ENCODE data around the gene PGK1. TPM values are rescaled to one million over a fixed set of nuclear protein-coding genes. Genes with fewer than 3 reads are reported as not detected.

Gene PGK1
- total RNA-seq: 125 TPM

DNA sequence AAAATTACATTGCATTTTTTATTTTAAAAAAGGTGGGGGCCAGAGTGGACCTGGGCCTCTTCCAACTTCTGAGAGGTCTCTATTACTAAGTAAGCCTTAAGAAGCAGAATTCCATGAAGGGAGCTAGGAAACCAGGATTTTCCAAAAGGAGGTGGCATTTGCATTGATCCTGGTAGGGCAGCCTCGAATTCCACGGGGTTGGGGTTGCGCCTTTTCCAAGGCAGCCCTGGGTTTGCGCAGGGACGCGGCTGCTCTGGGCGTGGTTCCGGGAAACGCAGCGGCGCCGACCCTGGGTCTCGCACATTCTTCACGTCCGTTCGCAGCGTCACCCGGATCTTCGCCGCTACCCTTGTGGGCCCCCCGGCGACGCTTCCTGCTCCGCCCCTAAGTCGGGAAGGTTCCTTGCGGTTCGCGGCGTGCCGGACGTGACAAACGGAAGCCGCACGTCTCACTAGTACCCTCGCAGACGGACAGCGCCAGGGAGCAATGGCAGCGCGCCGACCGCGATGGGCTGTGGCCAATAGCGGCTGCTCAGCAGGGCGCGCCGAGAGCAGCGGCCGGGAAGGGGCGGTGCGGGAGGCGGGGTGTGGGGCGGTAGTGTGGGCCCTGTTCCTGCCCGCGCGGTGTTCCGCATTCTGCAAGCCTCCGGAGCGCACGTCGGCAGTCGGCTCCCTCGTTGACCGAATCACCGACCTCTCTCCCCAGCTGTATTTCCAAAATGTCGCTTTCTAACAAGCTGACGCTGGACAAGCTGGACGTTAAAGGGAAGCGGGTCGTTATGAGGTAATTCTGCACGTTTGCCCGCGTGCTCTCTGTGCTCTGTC is at the start of gene PGK1:
Gene PGK1 (plus strand): TSS at position 626 of the 824 bp plus-strand sequence. CDS start 93 bp downstream, at position 719.

DNA sequence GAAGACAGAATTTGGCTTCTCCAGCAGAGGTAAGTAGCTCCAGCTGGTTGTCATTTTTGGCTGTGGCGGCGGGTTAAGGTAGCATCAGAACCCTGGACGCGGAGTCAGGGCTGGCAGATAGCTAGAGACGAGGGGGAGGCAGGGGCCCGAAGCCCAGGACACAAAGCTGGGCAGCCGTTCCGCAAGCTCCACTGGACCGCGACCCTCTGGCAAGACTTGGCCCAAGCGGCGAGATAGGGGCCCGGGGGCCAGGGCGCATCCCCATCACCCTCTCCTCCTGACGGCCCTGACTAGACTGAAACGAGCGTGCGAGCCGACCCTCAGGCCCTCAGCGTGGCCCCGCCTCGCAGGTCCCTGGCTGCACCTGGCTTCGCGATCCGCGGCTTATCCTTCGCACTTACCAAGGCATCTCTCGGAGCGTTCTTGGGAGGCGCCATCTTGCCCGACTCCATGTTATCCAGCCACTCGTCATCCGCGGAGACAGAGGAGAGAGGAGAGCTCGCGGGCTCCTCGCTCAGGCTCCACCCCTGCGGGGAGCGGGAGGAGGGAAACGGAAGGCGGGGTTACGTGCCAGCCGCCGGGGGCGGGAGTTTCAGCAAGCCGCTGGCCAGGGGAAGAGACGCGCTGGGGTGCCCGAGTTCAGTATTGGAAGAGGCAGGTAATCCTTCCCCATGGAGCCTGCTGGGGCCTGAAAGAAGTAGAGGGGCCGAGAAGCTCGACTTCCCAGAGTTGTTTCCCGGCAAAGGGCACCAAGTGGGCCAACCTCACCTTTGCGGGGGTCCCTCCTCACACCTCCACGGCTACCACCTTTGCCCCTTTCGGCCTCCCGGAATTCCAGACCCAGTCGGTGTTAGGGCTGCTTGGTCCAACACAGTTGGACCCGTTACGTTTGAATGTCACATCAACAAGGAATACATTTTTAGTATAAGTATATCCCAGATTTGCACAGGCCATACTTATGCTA is 35.4 kb downstream of the PGK1 start, which contains the start of gene TAF9B:
Gene TAF9B (minus strand): TSS at position 491 of the 964 bp plus-strand sequence. CDS start 39 bp downstream, at position 452.

Other genes starting within 250 kb of the PGK1 start
- gene MAGT1, start 208.8 kb upstream of the PGK1 start, total RNA-seq: 30.7 TPM
- gene COX7B, start 204.8 kb upstream of the PGK1 start, total RNA-seq: 157 TPM
- gene ATP7A, start 193.6 kb upstream of the PGK1 start, total RNA-seq: 14.5 TPM
- gene PGAM4, start 134.6 kb upstream of the PGK1 start, total RNA-seq: not detected
- gene TAF9B, start 35.4 kb downstream of the PGK1 start, total RNA-seq: 40.8 TPM
- 1.6 TPM for gene CYSLTR1, start 223.4 kb downstream of the PGK1 start, total RNA-seq